ENCODE results near the gene SNRPE. TPM values are rescaled to one million over a fixed set of nuclear protein-coding genes. Genes with fewer than 3 reads are reported as not detected.

The SNRPE gene
- total and polyA plus RNA-seq, 4 donors: 12.9 to 128 (median 36.4) TPM

- no peak overlapping the region for H3K4me3 ChIP-seq (ENCODE audit: low read depth in 1 of 3, low read length in 3 of 3)
- H3K9me3 ChIP-seq (ENCODE audit: control insufficient read depth in 4 of 4, low read length in 3 of 4): no peaks in the 10 kb centered on the region
- no peak overlapping the region for H3K27ac ChIP-seq (ENCODE audit: low read depth in 1 of 2, low read length in 2 of 2)
- H3K36me3 ChIP-seq (ENCODE audit: control insufficient read depth in 4 of 4, insufficient read depth in 3 of 4, low read depth in 1 of 4, low read length in 3 of 4): peaks cover 11 to 24% (median 20%) of the 10 kb centered on the region in 4 donors
- no peak overlapping the region for H3K9ac ChIP-seq (ENCODE audit: low read depth in 1 of 2, low read length in 2 of 2)
- DNase-seq (ENCODE audit: low spot score): no peak
- 98% methylated on average over 2 of the region's 2 CpGs for WGBS
- H3K4me1 ChIP-seq (ENCODE audit: control insufficient read depth in 4 of 4, insufficient read depth in 4 of 4, low read length in 3 of 4): peaks cover 0 to 5% (median 4%) of the 10 kb centered on the region in 4 donors
- no peaks in the 10 kb centered on the region for H3K27me3 ChIP-seq (ENCODE audit: control insufficient read depth in 4 of 4, insufficient read depth in 4 of 4, low read length in 3 of 4)
- TF ChIP-seq FOXA1 (IDR thresholded peaks at IDR 0.05) (no peak), HNF4G (IDR thresholded peaks at IDR 0.05) (no peak), RXRA (IDR thresholded peaks at IDR 0.05) (no peak)
These were observed 47.6 kb upstream of the SNRPE start for GRCh38 chr1:203813581-203814341.

DNA sequence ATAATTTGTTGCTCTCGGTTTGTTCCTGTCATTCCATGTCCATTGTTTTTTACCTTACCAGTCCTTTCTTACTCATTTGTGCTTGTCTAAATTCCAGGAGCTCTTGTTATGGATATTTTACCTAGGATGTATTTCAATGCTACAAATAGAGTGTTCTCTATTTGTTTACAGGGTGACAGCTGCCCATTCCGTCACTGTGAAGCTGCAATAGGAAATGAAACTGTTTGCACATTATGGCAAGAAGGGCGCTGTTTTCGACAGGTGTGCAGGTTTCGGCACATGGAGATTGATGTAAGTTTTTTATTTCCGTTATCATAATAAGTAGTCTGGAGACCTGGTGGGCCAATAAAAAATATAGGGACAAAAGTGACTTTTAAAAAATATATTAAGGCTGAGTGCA is 43.0 kb upstream of the SNRPE start:
- Histone ChIP-seq H3K9ac (ENCODE audit: low read depth in 1 of 2, low read length in 2 of 2) (no peak overlapping the region), H3K4me1 (ENCODE audit: control insufficient read depth in 4 of 4, insufficient read depth in 4 of 4, low read length in 3 of 4) (no peaks in the 10 kb centered on the region), H3K4me3 (ENCODE audit: low read depth in 1 of 3, low read length in 3 of 3) (no peak overlapping the region), H3K27ac (ENCODE audit: low read depth in 1 of 2, low read length in 2 of 2) (no peak overlapping the region), H3K27me3 (ENCODE audit: control insufficient read depth in 4 of 4, insufficient read depth in 4 of 4, low read length in 3 of 4) (no peaks in the 10 kb centered on the region), H3K9me3 (ENCODE audit: control insufficient read depth in 4 of 4, low read length in 3 of 4) (no peaks in the 10 kb centered on the region), H3K36me3 (ENCODE audit: control insufficient read depth in 4 of 4, insufficient read depth in 3 of 4, low read depth in 1 of 4, low read length in 3 of 4) (peaks cover 24 to 61% (median 55%) of the 10 kb centered on the region in 4 donors)
- WGBS: 97% methylated on average over 6 of the region's 6 CpGs
- no peak for TF ChIP-seq TAF1 (conservative IDR thresholded peaks at IDR 0.05)
- no peak for TF ChIP-seq HNF4G (IDR thresholded peaks at IDR 0.05)
- TF ChIP-seq FOXA2 (IDR thresholded peaks at IDR 0.05): no peak
- TF ChIP-seq ZBTB33 (IDR thresholded peaks at IDR 0.05): no peak
- TF ChIP-seq EGR1 (IDR thresholded peaks at IDR 0.05; ENCODE audit: low read depth in 2 of 2): no peak
- TF ChIP-seq SP1 (IDR thresholded peaks at IDR 0.05): no peak
- TF ChIP-seq NR2F2 (IDR thresholded peaks at IDR 0.05): no peak
- no peak for TF ChIP-seq JUND (IDR thresholded peaks at IDR 0.05)
- no peak for TF ChIP-seq CTCF (IDR thresholded peaks at IDR 0.05; ENCODE audit: low read depth, low read length, missing input control)
- no peak for TF ChIP-seq GABPA (IDR thresholded peaks at IDR 0.05 in 1 of 2, conservative IDR thresholded peaks at IDR 0.05 in 1 of 2)
- TF ChIP-seq HNF4A (conservative IDR thresholded peaks at IDR 0.05): no peak
- no peak for TF ChIP-seq MAX (IDR thresholded peaks at IDR 0.05)
- TF ChIP-seq, protein P1, sequence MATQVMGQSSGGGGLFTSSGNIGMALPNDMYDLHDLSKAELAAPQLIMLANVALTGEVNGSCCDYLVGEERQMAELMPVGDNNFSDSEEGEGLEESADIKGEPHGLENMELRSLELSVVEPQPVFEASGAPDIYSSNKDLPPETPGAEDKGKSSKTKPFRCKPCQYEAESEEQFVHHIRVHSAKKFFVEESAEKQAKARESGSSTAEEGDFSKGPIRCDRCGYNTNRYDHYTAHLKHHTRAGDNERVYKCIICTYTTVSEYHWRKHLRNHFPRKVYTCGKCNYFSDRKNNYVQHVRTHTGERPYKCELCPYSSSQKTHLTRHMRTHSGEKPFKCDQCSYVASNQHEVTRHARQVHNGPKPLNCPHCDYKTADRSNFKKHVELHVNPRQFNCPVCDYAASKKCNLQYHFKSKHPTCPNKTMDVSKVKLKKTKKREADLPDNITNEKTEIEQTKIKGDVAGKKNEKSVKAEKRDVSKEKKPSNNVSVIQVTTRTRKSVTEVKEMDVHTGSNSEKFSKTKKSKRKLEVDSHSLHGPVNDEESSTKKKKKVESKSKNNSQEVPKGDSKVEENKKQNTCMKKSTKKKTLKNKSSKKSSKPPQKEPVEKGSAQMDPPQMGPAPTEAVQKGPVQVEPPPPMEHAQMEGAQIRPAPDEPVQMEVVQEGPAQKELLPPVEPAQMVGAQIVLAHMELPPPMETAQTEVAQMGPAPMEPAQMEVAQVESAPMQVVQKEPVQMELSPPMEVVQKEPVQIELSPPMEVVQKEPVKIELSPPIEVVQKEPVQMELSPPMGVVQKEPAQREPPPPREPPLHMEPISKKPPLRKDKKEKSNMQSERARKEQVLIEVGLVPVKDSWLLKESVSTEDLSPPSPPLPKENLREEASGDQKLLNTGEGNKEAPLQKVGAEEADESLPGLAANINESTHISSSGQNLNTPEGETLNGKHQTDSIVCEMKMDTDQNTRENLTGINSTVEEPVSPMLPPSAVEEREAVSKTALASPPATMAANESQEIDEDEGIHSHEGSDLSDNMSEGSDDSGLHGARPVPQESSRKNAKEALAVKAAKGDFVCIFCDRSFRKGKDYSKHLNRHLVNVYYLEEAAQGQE (IDR thresholded peaks at IDR 0.05): no peak
- TF ChIP-seq, protein P2, sequence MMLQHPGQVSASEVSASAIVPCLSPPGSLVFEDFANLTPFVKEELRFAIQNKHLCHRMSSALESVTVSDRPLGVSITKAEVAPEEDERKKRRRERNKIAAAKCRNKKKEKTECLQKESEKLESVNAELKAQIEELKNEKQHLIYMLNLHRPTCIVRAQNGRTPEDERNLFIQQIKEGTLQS (IDR thresholded peaks at IDR 0.05): no peak
- TF ChIP-seq FOXA1 (IDR thresholded peaks at IDR 0.05): no peak
- TF ChIP-seq YY1 (IDR thresholded peaks at IDR 0.05): no peak
- no peak for TF ChIP-seq RAD21 (IDR thresholded peaks at IDR 0.05)
- no peak for TF ChIP-seq RXRA (IDR thresholded peaks at IDR 0.05)
- no peak for DNase-seq (ENCODE audit: low spot score)
